Upper lobe of left lung (tissue), 4 donors: Measurements from ENCODE around the gene HIVEP3.

Experiments
- EP300 ChIP-seq, 4 donors: sonication (generic); formaldehyde crosslinking; IDR thresholded peaks; one replicate each; pipeline ENCODE4 v1.5.1; 2017; ENCODE audit warnings: antibody characterized with exemption in 4 of 4, control low read depth in 2 of 4
- POLR2AphosphoS5 ChIP-seq, 2 donors: sonication (generic); formaldehyde crosslinking; IDR thresholded peaks; one replicate each; pipeline ENCODE4 v1.5.1; 2017; ENCODE audit warnings: antibody characterized with exemption in 2 of 2

- TF ChIP-seq EP300 (IDR thresholded peaks at IDR 0.05) (no peak), POLR2AphosphoS5 (IDR thresholded peaks at IDR 0.05) (no peak)
Observed at GRCh38 chr1:41900603-41901444, 17.9 kb downstream of the HIVEP3 start.
